GM08714 (cell line): ENCODE results near the gene MBD2.
"Not testable (repeated sequence)": the region's sequence is repeated elsewhere in the genome, so short reads cannot be mapped to it uniquely, and the experiment has no call there.

Experiments used
- H3K4me3 ChIP-seq: fragments of 200-500 bp; sonication (Bioruptor generic); 2 replicates; pipeline ENCODE4 v1.5.1; 2014; ENCODE audit warnings: mild to moderate bottlenecking, low read length, inconsistent platforms
- ZNF274 ChIP-seq: IDR thresholded peaks from 2 replicates; pipeline ENCODE4 v1.6.1; 2012; ENCODE audit warnings: mild to moderate bottlenecking, low read depth, low read length

The MBD2 gene

GRCh38 chr18:54222922-54223567 is 1.4 kb downstream of the MBD2 start:
- H3K4me3 ChIP-seq = peak overlapping the region; percentile 97
- no peak for TF ChIP-seq ZNF274

GRCh38 chr18:54220406-54220805 is 4.1 kb downstream of the MBD2 start:
- TF ChIP-seq ZNF274 = no peak
- H3K4me3 ChIP-seq = no peak overlapping the region; the same call in 1 of the 2 replicates

- H3K4me3 ChIP-seq = peak overlapping the region; percentile 5
These were observed 5.7 kb downstream of the MBD2 start for GRCh38 chr18:54218803-54219202.

- no peak for TF ChIP-seq ZNF274
- H3K4me3 ChIP-seq = peak overlapping the region; percentile 5
These were observed 6.2 kb downstream of the MBD2 start for GRCh38 chr18:54218299-54218698.

GRCh38 chr18:54217624-54218023 is 6.8 kb downstream of the MBD2 start:
- TF ChIP-seq ZNF274 = no peak
- H3K4me3 ChIP-seq = no peak overlapping the region; the same call in 1 of the 2 replicates

- no peak for TF ChIP-seq ZNF274
- no peak overlapping the region for H3K4me3 ChIP-seq
These were observed 9.4 kb downstream of the MBD2 start for GRCh38 chr18:54215069-54215468.

- peak overlapping the region; percentile 33; the same call in 1 of the 2 replicates for H3K4me3 ChIP-seq
- TF ChIP-seq ZNF274 = no peak
These were observed 14.0 kb downstream of the MBD2 start for GRCh38 chr18:54210463-54210862.

- peak overlapping the region; percentile 62; the same call in 1 of the 2 replicates for H3K4me3 ChIP-seq
- no peak for TF ChIP-seq ZNF274
These were observed 14.8 kb downstream of the MBD2 start for GRCh38 chr18:54209471-54210180.

- no peak overlapping the region for H3K4me3 ChIP-seq
- no peak for TF ChIP-seq ZNF274
These were observed 18.0 kb downstream of the MBD2 start for GRCh38 chr18:54206447-54206846.

- no peak for TF ChIP-seq ZNF274
- no peak overlapping the region for H3K4me3 ChIP-seq
These were observed 18.5 kb downstream of the MBD2 start for GRCh38 chr18:54205959-54206358.

- H3K4me3 ChIP-seq = not testable (repeated sequence)
These were observed 19.0 kb downstream of the MBD2 start for GRCh38 chr18:54205448-54205847.

- H3K4me3 ChIP-seq = no peak overlapping the region
- TF ChIP-seq ZNF274 = no peak
These were observed 19.6 kb downstream of the MBD2 start for GRCh38 chr18:54204883-54205282.

GRCh38 chr18:54203914-54204313 is 20.6 kb downstream of the MBD2 start:
- TF ChIP-seq ZNF274 = no peak
- no peak overlapping the region for H3K4me3 ChIP-seq

GRCh38 chr18:54202851-54203250 is 21.6 kb downstream of the MBD2 start:
- TF ChIP-seq ZNF274 = no peak

GRCh38 chr18:54197747-54198411 is 26.6 kb downstream of the MBD2 start:
- no peak for TF ChIP-seq ZNF274
- no peak overlapping the region for H3K4me3 ChIP-seq

More at GRCh38 chr18:54202851-54203250, 21.6 kb downstream of the MBD2 start:
- no peak overlapping the region for H3K4me3 ChIP-seq
